NT2/D1 (cell line): Measurements from ENCODE around the gene TSC1.

Experiments used
- SUZ12 ChIP-seq: IDR thresholded peaks from 2 replicates; pipeline ENCODE4 v1.6.1; 2011; ENCODE audit not compliant: insufficient read length, insufficient read depth; ENCODE audit errors: extremely low read depth
- ZNF274 ChIP-seq: IDR thresholded peaks from 2 replicates; pipeline ENCODE4 v1.6.1; 2011; ENCODE audit warnings: mild to moderate bottlenecking, low read depth, low read length

DNA sequence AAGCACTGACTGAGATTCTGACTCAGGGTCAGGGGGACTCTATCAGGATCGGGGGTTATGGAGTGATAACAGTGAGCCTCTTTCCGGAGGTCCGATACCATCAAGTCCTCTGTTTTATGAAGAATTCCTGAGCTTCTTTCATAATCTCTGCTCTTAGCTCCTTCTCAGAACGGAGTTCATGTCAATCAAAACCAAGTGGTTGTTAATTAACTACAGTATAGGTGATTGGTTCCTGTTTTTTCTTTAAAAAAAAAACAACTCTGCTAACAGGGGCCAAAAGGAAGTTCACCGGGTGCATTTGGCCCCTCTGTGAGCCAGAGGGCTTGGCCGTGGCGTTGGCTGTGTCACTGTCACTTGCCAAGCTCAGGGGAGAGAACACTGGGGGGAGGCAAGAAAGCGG, 38.0 kb upstream of the TSC1 start:
- TF ChIP-seq SUZ12 (no peak), ZNF274 (no peak)
